HTERT RPE-1 (cell line): ENCODE data around the gene CYRIA.

Experiments
- in situ Hi-C: fragments of 300-500 bp; cut with MboI; formaldehyde crosslinking; loops from 4 replicates; pipeline ENCODE4 v1.14.3; 2020; ENCODE audit warnings: low sequenced_read_pairs

Gene CYRIA

GRCh38 chr2:16665748-16666448 is at the start of gene CYRIA:
Gene CYRIA (minus strand): TSS chr2:16665834. CDS start chr2:16588119, 77,715 bp downstream.
- in situ Hi-C loops: no loop called here

DNA sequence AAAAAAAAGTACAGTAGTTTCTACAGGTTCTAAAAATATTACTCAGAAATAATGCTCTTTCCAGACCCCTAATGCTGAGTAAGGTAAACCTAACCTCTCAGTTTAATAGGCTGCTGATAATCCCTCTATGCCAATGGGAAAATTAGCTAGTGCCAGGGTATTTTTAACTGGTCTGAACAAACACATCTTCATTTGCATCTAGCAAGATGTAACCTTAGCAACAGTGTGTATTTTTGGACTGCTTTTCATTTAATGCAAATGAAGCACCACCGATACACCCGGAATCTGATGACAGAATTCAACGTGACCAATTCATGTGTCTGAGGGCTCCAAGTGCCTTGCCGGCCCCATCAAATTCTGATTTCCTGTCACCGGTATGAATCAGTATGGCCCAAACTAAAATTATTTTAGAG is 47.4 kb upstream of the CYRIA start:
- in situ Hi-C loops: no loop called here

DNA sequence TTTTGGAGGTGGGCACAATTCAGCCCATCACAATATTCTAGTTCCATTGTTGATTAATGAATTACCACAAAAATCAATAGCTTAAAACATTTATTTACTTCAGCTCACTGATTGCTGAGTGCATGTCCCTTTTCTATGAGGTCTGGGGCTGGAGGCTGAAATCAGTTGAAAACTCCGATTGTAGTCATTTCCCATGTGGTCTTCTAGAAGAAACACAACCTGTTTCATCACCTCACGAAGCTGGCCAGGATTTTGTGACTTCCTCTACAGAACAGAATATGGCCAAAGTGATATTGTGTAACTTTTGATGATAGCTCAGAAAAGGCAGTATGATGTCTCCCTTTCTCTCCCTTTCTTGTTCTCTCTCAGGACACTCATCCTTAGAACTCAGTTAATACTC is 44.1 kb upstream of the CYRIA start:
- in situ Hi-C loops: no loop called here

DNA sequence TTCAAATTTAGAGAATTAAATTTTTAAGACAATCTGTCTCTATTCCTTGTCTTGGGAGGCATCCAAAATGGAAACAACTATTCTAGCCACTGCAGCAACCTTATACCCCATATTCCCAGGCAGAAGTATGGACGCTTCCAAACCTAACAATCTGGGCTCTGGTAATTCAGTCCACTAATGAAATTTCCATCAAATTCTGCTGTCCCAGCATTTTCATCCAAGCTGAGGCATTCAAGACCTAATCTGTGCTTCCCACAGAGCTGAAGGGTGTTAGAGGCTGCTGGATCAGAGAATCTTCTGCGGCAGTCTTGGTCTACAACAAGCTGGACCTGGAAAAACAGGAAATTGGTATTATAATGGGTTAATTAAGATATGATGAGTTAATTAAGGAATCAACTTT is 42.5 kb upstream of the CYRIA start:
- in situ Hi-C loops: no loop called here

- in situ Hi-C loops: no loop called here
Measured at GRCh38 chr2:16707014-16707623, 41.5 kb upstream of the CYRIA start.

DNA sequence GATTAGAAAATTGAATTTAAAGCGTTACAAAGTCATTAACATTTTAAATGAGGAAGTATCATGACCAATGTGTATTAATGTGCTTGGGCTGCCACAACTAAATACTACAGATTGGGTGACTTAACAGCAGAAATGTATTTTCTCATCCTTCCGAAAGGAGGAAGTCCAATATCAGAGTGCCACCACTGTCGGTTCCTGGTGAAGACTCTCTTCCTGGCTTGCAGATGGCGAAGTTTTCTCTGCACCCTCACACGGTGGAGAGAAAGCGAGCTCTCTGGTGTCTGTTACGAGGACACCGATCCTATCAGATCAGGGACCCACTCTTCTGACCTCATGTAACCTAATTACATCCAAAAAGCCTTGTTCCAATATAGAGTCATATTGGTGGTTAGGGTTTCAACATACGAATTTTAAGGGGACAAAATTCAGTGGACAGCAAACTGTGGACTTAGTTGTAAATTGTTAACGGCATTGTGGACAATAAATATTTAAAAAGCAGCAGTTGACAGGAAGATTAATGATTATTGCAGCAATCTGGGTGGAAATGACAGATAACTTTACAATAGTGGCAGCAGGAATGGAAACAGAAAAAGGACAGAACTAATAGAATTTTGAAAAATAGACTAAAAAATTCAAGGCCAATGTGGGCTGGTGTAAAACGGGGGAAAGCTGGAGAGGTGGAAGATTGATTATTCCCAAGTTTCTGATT is 35.1 kb upstream of the CYRIA start:
- in situ Hi-C loops: no loop called here

DNA sequence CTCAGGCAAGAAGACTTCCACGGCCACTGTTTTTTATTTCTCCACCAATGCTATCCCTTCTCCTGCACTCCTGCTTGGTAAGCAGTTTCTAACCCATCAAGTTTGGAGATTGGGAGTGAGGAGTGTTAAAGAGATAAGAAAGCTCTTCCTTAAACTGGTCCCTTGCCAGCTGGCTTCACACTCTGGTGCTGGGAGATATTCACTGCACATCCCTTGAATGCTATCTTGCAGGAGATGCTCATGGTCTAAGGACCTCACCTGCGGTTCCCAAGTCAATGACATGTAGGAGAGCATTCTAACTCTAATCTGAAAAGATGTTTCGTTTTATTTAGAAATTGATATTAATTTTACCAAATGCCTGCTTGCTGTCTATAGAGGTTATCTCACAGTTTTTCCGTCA is 28.2 kb upstream of the CYRIA start:
- in situ Hi-C loops: no loop called here

GRCh38 chr2:16691261-16691660 is 25.6 kb upstream of the CYRIA start:
- in situ Hi-C loops: no loop called here

DNA sequence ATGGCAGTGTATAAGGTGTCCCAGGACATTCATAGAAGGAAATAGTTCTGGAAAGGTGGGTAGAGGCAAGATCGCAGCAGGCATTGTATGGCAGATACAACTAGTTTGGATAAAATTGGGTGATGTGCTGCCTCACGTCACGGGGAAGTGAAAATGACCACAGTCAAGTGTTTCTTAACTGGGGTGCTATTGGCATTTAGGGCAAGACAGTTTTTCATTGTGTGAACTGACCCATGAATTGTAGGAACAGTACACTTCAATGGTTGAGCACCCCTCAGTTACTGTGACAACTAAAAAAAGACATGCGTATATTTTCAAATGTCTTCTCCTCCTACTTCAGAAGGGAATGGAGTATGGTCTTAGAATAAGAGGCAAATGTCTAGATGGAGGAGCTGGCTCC is 22.3 kb upstream of the CYRIA start:
- in situ Hi-C loops: no loop called here

DNA sequence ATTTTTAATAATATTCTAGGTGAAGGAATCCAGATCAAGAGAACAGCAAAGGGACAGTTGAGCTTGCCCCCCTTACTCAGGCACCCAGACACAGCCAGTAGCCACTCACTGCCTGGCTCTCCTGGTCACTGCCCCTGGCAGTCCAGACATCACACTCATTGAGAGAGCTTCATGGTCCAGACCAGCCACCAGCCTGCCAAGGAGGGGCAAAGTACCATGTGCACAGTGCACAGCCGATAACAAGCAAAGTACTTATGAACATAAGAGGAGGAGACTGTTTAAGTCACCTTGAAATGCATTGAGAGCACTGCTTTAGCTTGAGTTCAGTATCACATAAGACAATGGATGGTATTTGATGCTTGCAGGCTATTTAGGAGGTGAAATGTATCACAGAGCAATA is 21.6 kb upstream of the CYRIA start:
- in situ Hi-C loops: no loop called here

- in situ Hi-C loops: no loop called here
Measured at GRCh38 chr2:16686641-16687040, 21.0 kb upstream of the CYRIA start.

- in situ Hi-C loops: no loop called here
Measured at GRCh38 chr2:16685340-16685715, 19.7 kb upstream of the CYRIA start.

- in situ Hi-C loops: no loop called here
Measured at GRCh38 chr2:16684676-16685339, 19.2 kb upstream of the CYRIA start.

GRCh38 chr2:16683576-16683975 is 17.9 kb upstream of the CYRIA start:
- in situ Hi-C loops: no loop called here

- in situ Hi-C loops: no loop called here
Measured at GRCh38 chr2:16682431-16683118, 16.9 kb upstream of the CYRIA start.

GRCh38 chr2:16680781-16681180 is 15.1 kb upstream of the CYRIA start:
- in situ Hi-C loops: no loop called here

GRCh38 chr2:16680304-16680703 is 14.7 kb upstream of the CYRIA start:
- in situ Hi-C loops: no loop called here

DNA sequence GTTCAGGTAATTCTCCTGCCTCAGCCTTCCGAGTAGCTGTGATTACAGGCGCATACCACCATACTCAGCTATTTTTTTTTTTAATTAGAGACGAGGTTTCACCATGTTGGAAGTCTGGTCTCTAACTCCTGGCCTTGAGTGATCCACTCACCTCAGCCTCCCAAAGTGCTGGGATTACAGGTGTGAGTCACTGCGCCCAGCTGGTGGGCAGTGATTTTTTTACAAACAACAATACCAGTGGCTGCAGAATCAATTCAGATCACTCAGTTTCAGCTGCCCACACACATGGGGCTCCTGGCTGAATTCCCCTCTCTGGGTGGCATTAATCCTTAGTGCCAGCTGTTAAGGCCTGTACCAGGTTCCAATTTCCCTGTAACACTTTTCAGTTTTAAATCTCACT is 13.3 kb upstream of the CYRIA start:
- in situ Hi-C loops: no loop called here

DNA sequence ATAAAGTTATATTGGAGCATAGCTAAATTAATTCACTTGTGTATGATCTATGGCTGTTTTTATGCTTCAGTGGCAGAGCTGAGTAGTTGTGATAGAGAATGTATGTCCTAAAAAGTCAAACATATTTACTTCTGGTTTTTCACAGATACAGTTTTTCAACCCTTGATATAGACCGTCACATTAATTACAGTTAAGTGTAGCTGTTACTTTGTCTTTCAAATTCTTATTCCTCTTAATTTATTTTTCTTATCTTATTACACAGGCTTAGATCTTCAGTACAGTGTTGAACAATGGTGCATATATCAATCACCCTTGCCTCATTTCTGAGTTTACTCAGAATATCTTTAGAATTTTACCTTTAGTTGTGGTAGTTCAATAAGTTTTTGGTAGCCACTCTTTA is 12.2 kb upstream of the CYRIA start:
- in situ Hi-C loops: no loop called here

- in situ Hi-C loops: no loop called here
Measured at GRCh38 chr2:16675781-16676180, 10.1 kb upstream of the CYRIA start.

- in situ Hi-C loops: no loop called here
Measured at GRCh38 chr2:16674154-16674553, 8.5 kb upstream of the CYRIA start.
